ENCODE measurements around the gene ATP8A2.

The ATP8A2 gene

DNA sequence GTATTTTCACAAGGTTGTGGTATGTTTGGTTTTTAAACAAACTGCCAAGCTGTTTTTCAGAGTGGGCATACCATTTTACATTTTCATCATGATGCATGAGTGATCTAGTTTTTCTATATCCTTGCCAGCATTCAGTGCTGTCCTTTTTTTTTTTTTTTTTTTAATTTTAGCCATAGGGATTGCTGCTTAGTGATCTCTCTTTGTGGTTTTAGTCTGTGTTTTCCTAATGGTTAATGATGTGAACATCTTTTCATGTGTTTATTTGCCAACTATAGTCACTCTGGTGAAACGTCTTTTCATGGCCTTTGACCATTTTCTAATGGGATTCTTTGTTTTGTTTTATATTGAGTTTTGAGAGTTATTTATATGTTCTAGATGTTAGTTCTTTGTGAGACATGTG, 620.3 kb downstream of the ATP8A2 start:
- DNase-seq, result no peak

DNA sequence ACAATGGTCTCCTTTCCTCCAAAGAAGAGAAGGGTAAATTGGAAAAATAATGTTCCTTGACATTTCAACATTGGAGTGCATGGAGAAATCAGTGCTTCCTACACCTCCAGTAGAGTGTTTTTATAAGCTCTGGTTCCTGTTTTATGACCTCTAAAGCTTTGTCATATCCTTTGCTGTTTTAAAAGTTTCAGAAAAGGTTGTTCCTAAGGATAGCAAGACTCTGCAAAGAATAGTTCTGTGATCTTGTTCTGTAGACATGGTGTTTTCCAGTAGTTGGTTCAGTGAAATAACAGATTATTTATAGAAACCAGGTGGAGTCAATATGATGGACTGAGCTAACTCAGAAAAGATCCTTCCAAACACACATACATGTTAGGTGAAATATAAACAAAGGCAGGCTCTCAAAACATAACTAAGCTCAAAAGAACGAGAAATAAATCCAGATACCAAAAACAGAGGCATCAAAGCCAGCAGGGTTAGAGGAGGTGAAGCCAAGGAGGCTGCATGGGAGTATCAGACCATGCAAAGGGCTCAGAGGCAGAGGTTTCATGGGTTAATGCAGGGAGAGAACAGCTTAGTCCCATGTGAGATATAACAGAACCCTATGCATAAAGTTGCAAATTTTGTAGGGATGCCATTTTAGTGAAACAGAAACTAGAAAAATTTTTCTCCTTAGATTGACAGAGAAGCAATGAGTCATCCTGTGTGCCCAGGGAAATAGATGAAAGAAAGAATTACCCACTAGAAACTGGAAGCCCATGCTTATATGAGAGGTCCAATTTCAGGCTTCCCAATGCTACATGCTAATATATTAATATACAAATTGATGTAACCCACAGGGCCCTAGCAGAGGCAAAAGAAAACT, 635.7 kb downstream of the ATP8A2 start:
- no peak for DNase-seq

DNA sequence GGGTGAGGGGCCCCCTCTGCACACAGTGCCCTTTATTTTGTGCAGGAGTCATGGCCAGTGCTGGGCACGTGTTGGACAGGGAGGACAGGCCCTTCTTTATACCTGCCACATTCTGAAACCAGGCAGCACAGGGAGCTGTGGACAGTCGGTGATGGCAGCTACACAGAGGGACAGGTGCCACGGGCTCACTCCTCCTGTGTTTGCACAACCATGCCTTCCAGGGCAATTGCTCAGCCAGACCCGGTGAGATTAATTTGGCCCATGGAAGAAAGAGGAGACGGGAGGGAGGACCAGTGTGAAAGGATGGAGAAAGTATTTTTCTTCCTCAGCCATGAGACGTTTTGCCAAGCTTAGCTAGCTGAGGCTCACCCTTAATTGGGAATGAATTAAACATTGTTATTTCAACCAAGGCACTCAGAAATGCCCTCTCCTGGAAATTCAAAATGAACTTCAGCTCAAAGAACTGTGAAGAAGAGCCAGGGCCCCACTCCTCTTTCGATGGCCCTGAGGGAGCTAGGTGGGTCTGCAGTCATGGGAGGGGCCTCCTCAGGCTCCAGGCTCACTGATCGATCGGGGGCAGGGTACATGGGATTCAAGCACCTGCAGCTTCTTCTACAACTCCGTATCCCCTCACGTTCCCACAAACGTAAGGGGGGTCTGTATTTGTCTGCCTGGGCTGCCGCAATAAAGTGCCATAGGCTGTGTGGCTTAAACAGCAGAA, 638.9 kb downstream of the ATP8A2 start:
- no peak for DNase-seq

DNA sequence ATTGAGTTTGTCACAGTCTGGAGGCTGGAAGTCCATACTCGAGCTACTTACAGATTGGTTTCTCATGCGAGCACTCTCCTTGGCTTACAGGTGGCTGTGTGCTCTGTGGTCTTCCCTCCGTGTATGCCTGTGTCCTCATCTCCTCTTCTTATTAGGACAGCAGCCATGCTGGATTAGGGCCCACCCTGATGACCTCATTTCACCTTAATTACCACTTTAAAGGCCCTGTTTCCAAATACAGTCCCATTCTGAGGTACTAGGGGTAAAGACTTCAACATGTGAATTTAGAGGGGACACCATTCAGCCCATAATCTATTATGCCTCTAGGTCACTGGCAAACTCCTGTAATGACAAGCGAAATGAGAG, 639.4 kb downstream of the ATP8A2 start:
- no peak for DNase-seq

DNA sequence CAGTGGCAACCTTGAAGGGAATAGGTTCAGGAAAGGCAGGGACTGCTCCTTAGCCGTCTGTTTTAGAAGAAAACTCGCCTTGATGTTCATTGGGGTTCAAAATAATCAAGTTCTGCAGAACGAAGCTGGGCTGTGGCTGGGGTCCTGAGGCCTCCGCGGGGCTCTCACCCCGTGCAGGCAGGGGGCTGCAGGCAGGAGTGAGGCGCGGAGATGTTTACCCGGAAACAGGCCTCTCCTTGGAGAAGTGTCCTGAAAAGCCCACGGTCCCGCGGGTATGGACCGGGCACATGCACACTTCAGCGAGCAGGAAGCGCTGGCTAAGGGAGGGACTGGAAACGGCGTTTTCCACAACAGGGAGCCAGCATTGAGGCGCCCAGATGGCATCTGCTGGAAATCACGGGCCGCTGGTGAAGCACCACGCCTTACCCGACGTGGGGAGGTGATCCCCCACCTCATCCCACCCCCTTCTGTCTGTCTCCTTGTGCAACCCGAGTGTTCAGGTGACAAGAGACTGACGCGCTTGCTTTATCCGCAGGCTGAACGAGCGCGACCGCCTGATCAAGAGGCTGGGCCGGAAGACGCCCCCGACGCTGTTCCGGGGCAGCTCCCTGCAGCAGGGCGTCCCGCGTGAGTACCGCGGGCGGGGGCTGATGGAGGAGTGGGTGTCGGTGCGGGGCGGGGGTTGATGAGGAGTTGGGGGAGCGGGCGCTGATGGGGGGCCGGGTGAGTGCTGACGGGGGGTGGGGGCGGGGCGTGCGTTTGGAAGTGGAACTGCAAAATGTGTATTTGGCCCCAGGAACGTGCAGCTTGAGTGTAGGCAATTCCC, 640.4 kb downstream of the ATP8A2 start:
- peak in 16 of 56 donors; percentile 6 to 54 (median 25) for DNase-seq

DNA sequence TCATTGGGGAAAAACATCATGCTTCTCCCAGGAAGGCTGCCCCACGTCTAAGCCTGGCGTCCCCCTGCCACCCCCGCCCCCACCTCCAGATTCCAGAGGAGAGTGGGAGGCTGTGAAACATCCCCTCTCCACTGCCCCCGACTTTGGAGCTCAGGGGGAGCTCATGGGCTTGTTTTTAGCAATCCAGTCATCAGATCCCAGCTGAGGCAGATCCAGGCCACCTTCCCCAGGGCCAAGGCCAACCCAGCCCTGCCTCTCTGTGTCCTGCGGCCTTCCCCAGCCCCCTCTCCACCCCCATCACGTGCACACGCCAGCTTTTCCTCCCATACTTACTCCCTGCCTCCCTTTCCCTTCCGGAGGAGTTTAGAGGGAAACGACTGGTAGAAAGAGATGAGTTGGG, 641.2 kb downstream of the ATP8A2 start:
- no peak for DNase-seq

DNA sequence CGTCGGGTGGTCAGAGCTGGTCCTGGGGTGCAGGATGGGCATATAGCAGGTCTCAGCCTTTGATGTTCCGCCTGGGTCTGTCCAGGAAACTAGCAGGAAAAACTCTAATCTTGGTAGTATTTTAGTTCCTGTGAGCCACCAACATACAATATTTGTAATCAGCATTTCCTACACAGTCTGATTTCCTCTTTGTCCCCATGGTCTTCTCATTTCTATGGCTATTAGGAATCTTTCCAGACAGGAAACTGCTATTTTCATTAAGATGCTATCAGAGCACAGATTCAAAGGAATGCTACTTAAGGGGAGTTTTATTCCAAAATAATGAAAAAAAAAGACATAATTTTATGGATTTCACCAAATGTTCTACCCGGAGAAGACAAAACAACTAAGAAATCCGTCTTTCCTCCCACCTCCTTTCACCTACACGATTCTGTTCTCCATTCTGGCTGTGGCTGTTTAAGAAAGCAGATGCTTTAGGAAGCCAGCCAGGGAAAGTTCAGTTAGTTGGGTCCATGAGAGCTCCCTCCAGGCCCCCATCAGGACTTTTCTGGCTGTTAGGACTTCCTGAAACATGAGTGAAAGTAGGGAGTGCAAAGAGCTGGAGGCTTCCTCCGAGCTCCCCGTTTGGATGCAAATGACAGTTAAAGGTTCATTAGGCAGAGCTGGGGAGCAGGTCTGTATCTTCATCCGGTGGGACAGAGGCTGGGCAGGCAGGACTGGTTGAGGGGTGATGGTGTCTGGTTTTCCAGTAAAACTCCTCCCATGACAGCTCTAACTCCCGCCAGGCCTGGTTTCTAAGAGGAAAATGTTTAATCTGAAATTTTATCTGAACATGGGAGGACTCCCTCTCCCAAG, 643.7 kb downstream of the ATP8A2 start:
- peak in 5 of 56 donors; percentile 14 to 32 (median 19) for DNase-seq

DNA sequence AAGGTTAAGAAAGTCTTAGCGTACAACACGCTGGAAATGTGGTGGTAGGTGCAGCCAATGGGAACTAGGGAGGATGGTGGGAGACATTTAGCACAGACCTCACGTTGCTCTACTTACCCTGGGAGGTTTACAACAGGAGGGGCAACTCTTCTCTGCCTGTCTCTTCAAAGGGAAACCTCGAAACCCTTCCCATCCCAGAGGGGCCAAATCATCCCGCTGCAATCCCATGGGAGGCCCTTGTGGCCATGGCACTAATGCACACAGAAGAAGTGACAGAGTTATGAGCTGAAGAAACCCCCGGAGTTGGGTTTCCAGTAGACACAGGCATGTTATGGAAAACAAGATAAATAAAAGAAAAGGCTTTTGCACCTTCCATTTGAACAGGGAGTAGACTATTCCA, 644.4 kb downstream of the ATP8A2 start:
- DNase-seq, result no peak

DNA sequence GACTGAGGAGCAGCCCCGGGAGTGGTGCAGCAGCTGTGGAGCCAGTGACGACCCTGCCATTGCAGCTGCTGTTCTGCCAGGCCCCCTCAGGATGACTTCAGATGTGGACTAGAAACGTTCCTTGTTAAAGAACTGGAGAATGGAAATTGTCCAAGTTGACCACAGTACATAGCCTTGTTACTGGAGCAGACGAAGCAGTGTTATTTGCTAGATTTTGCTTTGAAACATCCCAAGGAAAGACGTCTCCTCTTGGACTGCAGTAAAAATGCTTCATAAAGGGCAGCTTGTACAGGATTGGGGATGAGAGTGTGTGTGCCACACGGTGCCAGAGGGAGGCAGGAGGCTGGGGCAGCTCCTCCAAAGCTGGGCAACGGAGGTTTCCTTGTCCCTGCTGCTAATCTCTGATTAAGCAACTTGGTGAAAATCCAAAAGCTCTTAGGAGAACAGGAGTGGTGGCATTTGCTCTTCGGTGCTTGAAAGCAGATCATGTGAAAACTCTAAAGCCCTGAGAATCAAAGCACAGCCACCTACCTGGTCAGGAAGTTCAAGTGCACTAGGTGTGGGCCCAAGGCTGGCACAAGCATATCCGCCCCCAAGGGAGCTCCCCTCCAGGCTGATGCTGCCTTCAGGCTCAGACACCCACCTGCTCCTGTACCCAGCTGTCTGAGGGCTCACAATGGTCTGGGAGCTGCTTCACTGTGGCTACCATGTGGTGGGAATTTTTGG, 645.6 kb downstream of the ATP8A2 start:
- DNase-seq, result peak in 24 of 56 donors; percentile 10 to 76 (median 42)

DNA sequence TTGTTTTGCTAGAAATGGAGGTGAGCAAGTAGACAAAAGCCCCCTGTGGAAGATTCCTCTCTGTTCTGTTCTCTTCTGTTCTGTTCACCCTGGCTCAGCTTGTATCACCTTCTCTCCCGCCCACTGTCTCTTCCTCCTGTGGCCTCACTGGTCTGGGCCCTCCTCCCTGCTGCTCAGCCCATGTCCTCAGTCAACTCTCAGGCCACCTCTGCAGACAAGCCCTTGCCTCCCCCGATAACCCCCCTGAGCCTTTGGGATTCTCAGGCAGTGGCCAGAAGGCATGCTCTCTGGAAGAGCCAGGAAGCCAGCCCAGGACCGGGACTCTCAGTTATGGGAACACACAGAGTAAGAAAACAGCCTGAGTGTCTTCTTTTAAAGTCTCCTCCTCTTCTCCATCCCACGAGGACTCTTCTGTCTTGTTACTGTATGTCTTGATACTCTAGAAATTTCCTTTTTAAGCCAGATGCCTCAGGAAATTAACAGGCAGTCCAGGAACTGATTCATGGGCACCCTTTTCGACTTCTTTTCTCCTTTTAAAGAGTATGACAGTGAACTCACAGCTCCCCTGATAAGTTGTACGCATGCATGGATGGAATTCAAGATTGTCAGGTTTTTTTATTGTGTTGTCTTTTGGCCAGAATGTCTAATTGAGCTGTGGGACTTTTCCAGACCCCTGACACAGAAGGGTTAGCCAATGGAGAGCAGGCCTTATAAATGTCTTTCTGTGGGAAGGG, 646.3 kb downstream of the ATP8A2 start:
- no peak for DNase-seq

DNA sequence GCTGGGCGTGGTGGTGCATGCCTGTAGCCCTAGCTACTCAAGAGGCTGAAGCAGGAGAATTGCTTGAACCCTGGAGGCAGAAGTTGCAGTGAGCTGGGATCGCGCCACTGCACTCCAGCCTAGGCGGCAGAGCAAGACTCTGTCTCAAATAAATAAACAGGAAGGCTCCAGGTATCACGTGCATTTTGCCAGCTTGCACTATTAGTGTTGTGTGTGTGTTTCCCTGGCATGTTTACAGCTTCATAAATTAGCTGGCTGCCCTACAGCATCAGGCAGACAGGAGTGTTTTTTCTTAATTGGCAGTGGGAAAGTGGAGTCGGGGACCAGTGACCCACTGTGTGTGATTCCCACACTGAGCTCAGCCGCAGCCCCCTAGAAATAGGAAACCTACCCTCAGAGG, 647.5 kb downstream of the ATP8A2 start:
- no peak for DNase-seq

DNA sequence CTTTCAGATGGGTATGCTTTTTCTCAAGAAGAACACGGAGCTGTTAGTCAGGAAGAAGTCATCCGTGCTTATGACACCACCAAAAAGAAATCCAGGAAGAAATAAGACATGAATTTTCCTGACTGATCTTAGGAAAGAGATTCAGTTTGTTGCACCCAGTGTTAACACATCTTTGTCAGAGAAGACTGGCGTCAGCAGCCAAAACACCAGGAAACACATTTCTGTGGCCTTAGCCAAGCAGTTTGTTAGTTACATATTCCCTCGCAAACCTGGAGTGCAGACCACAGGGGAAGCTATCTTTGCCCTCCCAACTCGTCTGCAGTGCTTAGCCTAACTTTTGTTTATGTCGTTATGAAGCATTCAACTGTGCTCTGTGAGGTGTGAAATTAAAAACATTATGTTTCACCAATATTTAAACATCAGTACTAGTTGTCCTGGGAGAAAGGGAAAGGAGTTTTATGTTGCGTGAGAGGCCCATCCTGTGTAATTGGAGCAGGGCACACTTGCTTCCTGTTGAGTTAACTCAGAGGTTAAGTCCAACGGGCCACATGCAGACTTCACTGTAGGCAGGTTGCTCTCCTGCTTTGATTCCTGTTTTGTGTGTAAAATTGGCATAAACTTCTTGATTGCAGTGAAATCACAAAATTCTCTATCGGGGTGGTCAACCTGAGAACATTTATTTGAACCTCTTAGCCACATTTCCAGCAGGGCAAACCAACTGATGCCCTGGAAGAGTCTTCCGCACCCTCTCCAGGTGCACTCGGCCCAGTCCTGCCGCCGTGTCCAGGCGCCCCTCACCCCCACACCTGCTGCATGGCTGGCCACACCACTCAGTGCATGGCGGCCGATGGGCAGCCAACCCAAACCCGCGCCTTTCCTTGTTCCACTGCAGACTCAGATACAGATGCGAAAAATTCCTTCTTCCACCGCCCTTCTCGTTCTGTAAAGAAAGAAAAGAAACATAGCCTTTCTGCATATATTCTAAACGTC, 648.4 kb downstream of the ATP8A2 start:
- DNase-seq, result no peak

DNA sequence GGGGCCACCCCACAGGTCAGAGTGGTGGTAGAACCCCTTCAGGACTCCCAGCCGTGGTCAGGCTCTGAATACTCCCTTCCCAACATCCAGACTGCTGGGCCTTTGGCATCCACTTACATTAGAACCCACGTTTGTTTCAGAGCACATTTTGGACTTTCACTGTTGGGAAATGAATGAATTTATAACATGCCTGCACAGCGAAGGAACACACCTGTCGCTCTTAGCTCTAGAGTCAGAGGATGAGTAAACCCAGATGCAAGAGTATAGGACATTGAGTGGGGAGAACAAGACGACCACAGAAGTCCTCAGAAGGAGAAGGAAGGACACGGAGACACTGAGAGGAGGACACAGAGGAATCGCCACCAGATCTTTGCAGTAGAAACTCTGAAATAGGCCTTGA, 649.1 kb downstream of the ATP8A2 start:
- DNase-seq, result no peak

DNA sequence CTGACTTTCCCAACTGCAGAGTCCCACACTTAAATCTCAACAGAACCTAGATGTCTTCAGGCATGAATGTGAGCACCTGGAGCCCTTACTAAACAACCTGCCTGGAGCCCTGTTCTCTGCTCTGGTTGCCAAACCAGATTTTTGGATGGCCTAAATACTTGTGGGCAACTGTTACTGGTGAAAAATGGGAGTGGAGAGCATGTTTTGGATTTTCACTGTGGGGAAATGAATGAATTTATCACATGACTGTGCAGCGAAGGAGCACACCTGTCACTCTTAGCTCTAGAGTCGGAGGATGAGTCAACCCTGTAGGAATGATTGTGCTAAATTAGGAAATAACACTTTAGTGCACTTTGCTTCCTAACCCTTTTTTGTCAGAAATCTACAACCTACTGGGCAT, 649.7 kb downstream of the ATP8A2 start:
- peak in 4 of 56 donors; percentile 8 to 31 (median 22) for DNase-seq

DNA sequence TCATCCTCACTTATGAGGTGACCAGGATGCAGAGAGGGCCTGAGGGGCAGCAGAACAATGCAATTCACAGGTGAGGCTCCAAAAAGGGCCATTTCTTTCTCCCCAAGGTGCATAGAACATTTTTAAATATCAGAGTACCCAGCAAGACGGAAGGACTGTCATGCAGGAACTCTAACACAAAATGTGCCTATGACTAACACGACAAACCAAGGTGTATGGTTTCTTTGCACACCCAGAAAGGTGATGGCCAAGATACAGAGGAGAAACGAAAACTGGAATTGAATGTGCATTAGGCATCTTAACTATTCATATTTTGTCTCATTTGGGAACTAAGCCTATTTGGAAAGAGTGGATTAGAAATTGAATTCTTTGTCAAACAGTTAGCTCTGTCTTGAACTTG, 650.2 kb downstream of the ATP8A2 start:
- no peak for DNase-seq

DNA sequence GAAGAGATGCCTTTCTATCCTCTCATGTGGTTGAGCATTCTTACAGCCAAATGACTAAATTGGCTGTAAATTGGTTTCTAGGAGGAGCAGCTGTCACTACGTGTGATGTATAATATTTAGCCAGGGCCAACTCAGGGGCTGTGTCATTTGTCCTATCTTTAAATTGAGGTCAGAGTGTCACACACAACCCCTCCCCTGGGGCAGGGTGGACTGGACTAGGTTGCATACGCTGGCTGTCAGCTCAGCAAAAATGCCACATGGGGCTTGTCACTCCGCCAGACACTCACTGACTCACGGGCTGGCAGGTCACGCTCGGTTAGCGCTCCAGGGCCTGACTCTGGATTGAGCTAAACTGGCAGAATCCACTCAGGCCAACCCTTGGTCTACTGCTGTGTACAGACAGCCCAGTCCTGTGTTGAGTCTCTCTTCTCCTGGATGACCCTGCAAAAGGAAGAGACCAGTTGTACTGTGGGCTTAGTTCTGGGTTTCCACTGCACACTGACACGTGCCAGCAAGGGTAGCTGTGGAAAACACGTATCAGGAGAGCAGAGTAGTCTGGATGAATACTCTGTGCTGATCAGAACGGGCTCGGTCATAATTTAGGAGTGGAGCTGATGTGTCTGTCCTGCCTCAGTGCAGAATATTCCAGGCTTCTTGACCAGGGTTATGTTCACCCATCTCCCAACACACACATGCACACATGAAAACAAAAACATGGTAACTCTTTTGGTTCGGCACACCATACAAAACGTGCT, 650.9 kb downstream of the ATP8A2 start:
- DNase-seq, result peak in 3 of 56 donors; percentile 31 to 50 (median 36)

DNA sequence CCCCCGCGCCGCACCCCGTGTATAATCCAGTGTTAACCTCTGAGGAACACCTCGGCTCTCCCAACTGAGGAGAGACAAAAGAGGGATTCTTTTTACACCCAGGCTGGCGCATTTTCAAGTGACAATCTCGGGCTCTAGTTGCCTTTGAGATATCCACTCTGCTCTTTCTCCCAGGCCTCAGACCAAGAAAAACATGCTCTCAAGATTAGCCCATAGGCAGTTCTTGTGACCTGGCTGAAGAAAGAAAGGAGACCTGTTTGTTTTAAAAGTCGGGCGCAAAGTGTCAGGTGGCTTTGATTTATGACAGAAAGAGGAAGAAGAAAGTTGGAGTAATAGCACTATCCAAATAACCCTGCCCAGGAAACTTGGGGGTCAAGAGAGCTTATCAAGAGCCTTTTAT, 652.8 kb downstream of the ATP8A2 start:
- no peak for DNase-seq

Data from nucleus accumbens (tissue), 56 donors.